ENCODE results near the gene RAB4B. TPM values are rescaled to one million over a fixed set of nuclear protein-coding genes. Genes with fewer than 3 reads are reported as not detected.

RAB4B gene
- total and polyA plus RNA-seq, 2 donors (not counting 1 experiment from before 2014, with no cell fraction given) = 108 to 141 TPM

DNA sequence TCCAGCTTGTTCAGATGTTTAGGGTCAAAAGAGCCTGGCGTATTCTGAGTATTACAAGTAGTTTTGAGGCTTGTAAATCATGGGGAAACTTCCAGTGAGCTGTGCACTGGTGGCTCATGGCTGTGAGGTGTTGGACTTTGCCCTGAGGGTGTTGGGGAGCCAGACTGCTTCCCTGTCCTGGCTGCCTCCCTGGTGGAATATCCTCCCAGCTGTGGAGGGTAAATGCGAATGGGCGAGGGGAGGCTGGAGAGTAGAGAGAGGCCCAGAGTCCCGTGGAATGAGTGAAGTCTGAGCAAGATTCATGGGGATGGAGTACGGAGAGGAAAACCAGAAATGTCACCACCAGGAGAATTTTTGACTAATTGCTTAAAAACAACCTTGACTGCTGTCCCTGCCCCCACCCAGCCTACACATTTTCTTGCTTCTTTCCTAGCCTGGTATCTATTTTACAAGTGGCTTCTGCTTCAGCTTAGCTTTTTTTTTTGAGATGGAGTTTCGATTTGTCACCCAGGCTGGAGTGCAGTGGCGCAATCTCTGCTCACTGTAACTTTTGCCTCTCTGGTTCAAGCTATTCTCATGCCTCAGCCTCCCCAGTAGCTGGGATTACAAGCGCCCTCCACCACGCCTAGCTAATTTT lies 23.3 kb upstream of the RAB4B start:
- peaks cover 43 to 59% of the 10 kb centered on the region in 2 donors for H3K4me1 ChIP-seq (ENCODE audit: control insufficient read depth in 2 of 2, insufficient read depth in 2 of 2, low read length in 2 of 2)
- 61% methylated on average over 6 of the region's 9 CpGs for WGBS (ENCODE audit: insufficient coverage)
- Mint-ChIP-seq H3K4me1 (peaks cover 50% of the 10 kb centered on the region), H3K27me3 (no peaks in the 10 kb centered on the region), H3K9me3 (ENCODE audit: insufficient read depth) (no peaks in the 10 kb centered on the region), H3K27ac (peak overlapping the region; percentile 76), H3K4me3 (peak overlapping the region; percentile 60)
- no peaks in the 10 kb centered on the region for H3K27me3 ChIP-seq (replicated peaks in 1 of 4; ENCODE audit: control extremely low read depth in 1 of 4, control insufficient read depth in 3 of 4, insufficient read depth in 4 of 4, low read length in 3 of 4)
- H3K9ac ChIP-seq (ENCODE audit: low read length) = peak overlapping the region; percentile 42
- ATAC-seq (ENCODE audit: low read depth) (no peak), DNase-seq (no peak)
- TF ChIP-seq EZH2 (IDR thresholded peaks at IDR 0.05; ENCODE audit: borderline replicate concordance, insufficient read depth, low read depth, low read length, poor library complexity, severe bottlenecking) (no peak), CTCF (IDR thresholded peaks at IDR 0.05) (no peak)
- H3K36me3 ChIP-seq (replicated peaks in 1 of 2; ENCODE audit: control extremely low read depth in 1 of 2, control insufficient read depth in 1 of 2, extremely low read depth in 1 of 2, insufficient read depth in 2 of 2, low read length in 1 of 2) = peaks cover 17 to 46% of the 10 kb centered on the region in 2 experiments
- ChIA-PET CTCF (interaction anchor here (1.2 to 3.0 kb wide), 6 partner anchors 11 to 78 kb away, joined by 3 to 14 read pairs (median 12); partner anchors contain the start of gene RAB4B), POLR2A (interaction anchor here (0.5 to 1.2 kb wide), 6 partner anchors 22 to 1144 kb away, joined by 3 to 12 read pairs (median 4); partner anchors contain the start of genes COQ8B, ITPKC and RAB4B)
- H4K20me1 ChIP-seq (ENCODE audit: control insufficient read depth, insufficient read depth, low read length, poor library complexity, severe bottlenecking) = peaks cover 58% of the 10 kb centered on the region
- H3K9me3 ChIP-seq (ENCODE audit: control extremely low read depth in 1 of 3, control insufficient read depth in 2 of 3, insufficient read depth in 1 of 3, low read length in 2 of 3) = no peaks in the 10 kb centered on the region
- H3K79me2 ChIP-seq (ENCODE audit: control insufficient read depth, insufficient read depth, low read length) = peaks cover 86% of the 10 kb centered on the region
- peak overlapping the region; percentile 63 for H3K4me2 ChIP-seq (replicated peaks; ENCODE audit: low read depth, low read length, poor library complexity, severe bottlenecking)
- H3K4me3 ChIP-seq (ENCODE audit: control extremely low read depth in 1 of 5, extremely low read depth in 1 of 5, insufficient read depth in 1 of 5, low read depth in 2 of 5, low read length in 4 of 5) = peak overlapping the region in 3 of 5 experiments; percentile 0 to 30 (median 13)
- H3K27ac ChIP-seq (ENCODE audit: low read length in 2 of 2) = peak overlapping the region; percentile 26 to 47
- intact Hi-C loops (cut with micrococcal nuclease) = loop anchor here (1.0 to 5.0 kb wide), 2 partner anchors 22 to 508 kb away; partner anchors contain the start of gene HNRNPUL1
- no peak overlapping the region for H2AFZ ChIP-seq (ENCODE audit: insufficient read depth, low read depth, low read length, poor library complexity, severe bottlenecking)

DNA sequence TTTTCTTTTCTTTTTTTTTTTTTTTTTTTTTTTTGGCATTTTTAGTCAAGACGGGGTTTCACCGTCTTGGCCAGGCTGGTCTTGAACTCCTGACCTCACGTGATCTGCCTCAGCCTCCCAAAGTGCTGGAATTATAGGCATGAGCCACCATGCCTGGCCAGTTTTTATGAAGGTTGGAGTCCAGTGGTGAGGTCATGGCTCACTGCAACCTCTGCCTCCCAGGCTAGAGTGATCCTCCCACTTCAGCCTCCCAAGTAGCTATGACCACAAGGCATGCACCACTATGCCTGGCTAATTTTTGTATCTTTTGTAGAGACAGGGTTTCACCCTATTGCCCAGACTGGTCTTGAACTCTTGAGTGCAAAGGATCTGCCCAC lies 22.8 kb upstream of the RAB4B start:
- TF ChIP-seq CTCF (IDR thresholded peaks at IDR 0.05) = no peak
- TF ChIP-seq EZH2 (IDR thresholded peaks at IDR 0.05; ENCODE audit: borderline replicate concordance, insufficient read depth, low read depth, low read length, poor library complexity, severe bottlenecking) = no peak
- Histone ChIP-seq H4K20me1 (ENCODE audit: control insufficient read depth, insufficient read depth, low read length, poor library complexity, severe bottlenecking) (peaks cover 63% of the 10 kb centered on the region), H3K4me2 (replicated peaks; ENCODE audit: low read depth, low read length, poor library complexity, severe bottlenecking) (peak overlapping the region; percentile 63), H2AFZ (ENCODE audit: insufficient read depth, low read depth, low read length, poor library complexity, severe bottlenecking) (no peak overlapping the region), H3K27ac (ENCODE audit: low read length in 2 of 2) (no peak overlapping the region), H3K79me2 (ENCODE audit: control insufficient read depth, insufficient read depth, low read length) (peaks cover 80% of the 10 kb centered on the region), H3K9ac (ENCODE audit: low read length) (no peak overlapping the region), H3K36me3 (replicated peaks in 1 of 2; ENCODE audit: control extremely low read depth in 1 of 2, control insufficient read depth in 1 of 2, extremely low read depth in 1 of 2, insufficient read depth in 2 of 2, low read length in 1 of 2) (peaks cover 20 to 51% of the 10 kb centered on the region in 2 experiments), H3K4me1 (ENCODE audit: control insufficient read depth in 2 of 2, insufficient read depth in 2 of 2, low read length in 2 of 2) (peaks cover 38 to 54% of the 10 kb centered on the region in 2 donors), H3K27me3 (replicated peaks in 1 of 4; ENCODE audit: control extremely low read depth in 1 of 4, control insufficient read depth in 3 of 4, insufficient read depth in 4 of 4, low read length in 3 of 4) (no peaks in the 10 kb centered on the region), H3K9me3 (ENCODE audit: control extremely low read depth in 1 of 3, control insufficient read depth in 2 of 3, insufficient read depth in 1 of 3, low read length in 2 of 3) (no peaks in the 10 kb centered on the region), H3K4me3 (ENCODE audit: control extremely low read depth in 1 of 5, extremely low read depth in 1 of 5, insufficient read depth in 1 of 5, low read depth in 2 of 5, low read length in 4 of 5) (peak overlapping the region in 1 of 5 experiments; percentile 30)
- DNase-seq (no peak), ATAC-seq (ENCODE audit: low read depth) (no peak)
- Mint-ChIP-seq H3K4me3 (peak overlapping the region; percentile 41), H3K27me3 (no peaks in the 10 kb centered on the region), H3K4me1 (peaks cover 45% of the 10 kb centered on the region), H3K27ac (no peak overlapping the region), H3K9me3 (ENCODE audit: insufficient read depth) (no peaks in the 10 kb centered on the region)
- intact Hi-C loops (cut with micrococcal nuclease) = no loop called here
- POLR2A ChIA-PET = interaction anchor here (0.6 to 1.8 kb wide), 3 partner anchors 22 to 64 kb away, joined by 3 to 5 read pairs (median 4); partner anchors contain the start of gene RAB4B
- CTCF ChIA-PET = interaction anchor here (1.2 to 3.0 kb wide), 6 partner anchors 12 to 78 kb away, joined by 3 to 14 read pairs (median 12); partner anchors contain the start of gene RAB4B
- WGBS (ENCODE audit: insufficient coverage) = 100% methylated on average over 3 of the region's 3 CpGs

Data from B cell (primary cell).